PFSK-1 (cell line): Measurements from ENCODE around the gene FEV.

Experiments
- FOXP2 ChIP-seq: optimal IDR thresholded peaks from 2 replicates; pipeline ENCODE3; 2011; ENCODE audit warnings: borderline replicate concordance, control low read depth, inconsistent platforms; ENCODE audit not compliant: insufficient read depth; ENCODE audit errors: extremely low read length, extremely low read depth
- POLR2AphosphoS5 ChIP-seq: IDR thresholded peaks from 2 replicates; pipeline ENCODE4 v1.6.1; 2012; ENCODE audit warnings: low read depth, mild to moderate bottlenecking, control low read depth, low read length, moderate library complexity
- SIN3A ChIP-seq: IDR thresholded peaks from 2 replicates; pipeline ENCODE4 v1.6.1; 2012; ENCODE audit warnings: mild to moderate bottlenecking, low read length, moderate library complexity, borderline replicate concordance; ENCODE audit not compliant: insufficient read depth
- TAF1 ChIP-seq: IDR thresholded peaks from 2 replicates; pipeline ENCODE4 v1.6.1; 2012; ENCODE audit warnings: low read length, control low read depth, borderline replicate concordance; ENCODE audit not compliant: insufficient read depth
- TF ChIP-seq, protein P1 (sequence below), 2 experiments: IDR thresholded peaks; 2 replicates each; pipeline versions ENCODE4 v1.6.1 to v1.8.0; 2011 to 2012; ENCODE audit warnings: low read depth in 2 of 2, low read length in 2 of 2, control low read depth in 1 of 2, inconsistent platforms in 1 of 2, mild to moderate bottlenecking in 1 of 2, moderate library complexity in 1 of 2; ENCODE audit not compliant: insufficient read depth in 1 of 2

Gene FEV

DNA sequence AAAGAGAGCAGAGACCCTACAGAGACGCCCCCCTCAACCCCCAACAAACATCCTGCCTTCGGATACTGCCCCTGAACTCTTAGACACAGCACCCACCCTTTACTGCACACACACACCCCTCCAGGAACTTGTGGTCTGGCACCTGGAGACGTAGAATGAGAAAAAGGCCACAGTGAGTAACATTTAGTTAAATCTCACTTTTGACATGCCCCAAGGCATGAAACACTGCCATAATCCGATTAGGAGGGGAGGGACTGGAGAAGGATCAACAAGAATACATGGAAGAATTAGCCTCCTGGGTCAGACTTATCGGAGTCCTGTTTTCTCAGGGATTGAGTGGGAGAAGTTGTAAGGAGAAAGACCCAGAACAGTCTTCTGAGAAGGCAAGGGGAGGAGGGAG, 21.4 kb downstream of the FEV start:
- TF ChIP-seq POLR2AphosphoS5: no peak
- no peak for TF ChIP-seq FOXP2
- TF ChIP-seq SIN3A: no peak
- TF ChIP-seq TAF1: no peak
- TF ChIP-seq, protein P1, sequence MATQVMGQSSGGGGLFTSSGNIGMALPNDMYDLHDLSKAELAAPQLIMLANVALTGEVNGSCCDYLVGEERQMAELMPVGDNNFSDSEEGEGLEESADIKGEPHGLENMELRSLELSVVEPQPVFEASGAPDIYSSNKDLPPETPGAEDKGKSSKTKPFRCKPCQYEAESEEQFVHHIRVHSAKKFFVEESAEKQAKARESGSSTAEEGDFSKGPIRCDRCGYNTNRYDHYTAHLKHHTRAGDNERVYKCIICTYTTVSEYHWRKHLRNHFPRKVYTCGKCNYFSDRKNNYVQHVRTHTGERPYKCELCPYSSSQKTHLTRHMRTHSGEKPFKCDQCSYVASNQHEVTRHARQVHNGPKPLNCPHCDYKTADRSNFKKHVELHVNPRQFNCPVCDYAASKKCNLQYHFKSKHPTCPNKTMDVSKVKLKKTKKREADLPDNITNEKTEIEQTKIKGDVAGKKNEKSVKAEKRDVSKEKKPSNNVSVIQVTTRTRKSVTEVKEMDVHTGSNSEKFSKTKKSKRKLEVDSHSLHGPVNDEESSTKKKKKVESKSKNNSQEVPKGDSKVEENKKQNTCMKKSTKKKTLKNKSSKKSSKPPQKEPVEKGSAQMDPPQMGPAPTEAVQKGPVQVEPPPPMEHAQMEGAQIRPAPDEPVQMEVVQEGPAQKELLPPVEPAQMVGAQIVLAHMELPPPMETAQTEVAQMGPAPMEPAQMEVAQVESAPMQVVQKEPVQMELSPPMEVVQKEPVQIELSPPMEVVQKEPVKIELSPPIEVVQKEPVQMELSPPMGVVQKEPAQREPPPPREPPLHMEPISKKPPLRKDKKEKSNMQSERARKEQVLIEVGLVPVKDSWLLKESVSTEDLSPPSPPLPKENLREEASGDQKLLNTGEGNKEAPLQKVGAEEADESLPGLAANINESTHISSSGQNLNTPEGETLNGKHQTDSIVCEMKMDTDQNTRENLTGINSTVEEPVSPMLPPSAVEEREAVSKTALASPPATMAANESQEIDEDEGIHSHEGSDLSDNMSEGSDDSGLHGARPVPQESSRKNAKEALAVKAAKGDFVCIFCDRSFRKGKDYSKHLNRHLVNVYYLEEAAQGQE (IDR thresholded peaks at IDR 0.05; ENCODE audit: insufficient read depth in 1 of 2, low read depth in 2 of 2, low read length in 2 of 2): no peak

DNA sequence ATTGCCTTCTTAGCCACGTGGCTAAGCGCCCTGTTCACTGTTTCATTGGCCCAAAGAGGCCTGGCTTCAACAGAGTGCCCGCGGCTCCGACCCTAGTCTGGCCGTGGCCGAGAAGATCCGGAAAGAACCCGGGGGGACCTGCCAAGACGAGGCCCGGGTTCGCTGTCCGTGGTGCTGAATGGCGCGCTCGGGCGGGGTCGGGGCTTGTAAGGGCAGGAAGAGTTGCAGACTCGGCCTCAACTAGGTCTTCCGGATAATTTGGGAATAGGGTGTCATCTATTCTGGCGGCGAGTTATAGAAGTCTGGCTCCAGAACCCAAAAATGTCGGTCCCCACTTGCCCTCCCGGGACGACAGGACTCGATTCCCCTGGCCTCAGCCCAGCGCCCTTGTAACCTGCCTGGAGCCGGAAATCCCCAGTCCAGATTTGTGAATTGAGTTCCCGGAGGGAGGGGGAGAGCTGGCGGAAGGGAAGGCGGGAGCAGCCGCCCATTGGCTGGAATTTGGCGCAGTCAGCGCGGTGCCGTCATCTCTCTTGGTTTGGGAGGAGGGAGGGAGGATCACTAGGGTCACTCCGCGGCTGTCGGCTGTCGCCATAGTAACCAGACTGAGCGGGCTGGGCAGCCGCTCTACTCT, 22.0 kb downstream of the FEV start:
- TF ChIP-seq SIN3A (peak; percentile 98), FOXP2 (no peak)
- TF ChIP-seq, protein P1 (IDR thresholded peaks at IDR 0.05; ENCODE audit: insufficient read depth in 1 of 2, low read depth in 2 of 2, low read length in 2 of 2): peak; percentile 98 to 99

DNA sequence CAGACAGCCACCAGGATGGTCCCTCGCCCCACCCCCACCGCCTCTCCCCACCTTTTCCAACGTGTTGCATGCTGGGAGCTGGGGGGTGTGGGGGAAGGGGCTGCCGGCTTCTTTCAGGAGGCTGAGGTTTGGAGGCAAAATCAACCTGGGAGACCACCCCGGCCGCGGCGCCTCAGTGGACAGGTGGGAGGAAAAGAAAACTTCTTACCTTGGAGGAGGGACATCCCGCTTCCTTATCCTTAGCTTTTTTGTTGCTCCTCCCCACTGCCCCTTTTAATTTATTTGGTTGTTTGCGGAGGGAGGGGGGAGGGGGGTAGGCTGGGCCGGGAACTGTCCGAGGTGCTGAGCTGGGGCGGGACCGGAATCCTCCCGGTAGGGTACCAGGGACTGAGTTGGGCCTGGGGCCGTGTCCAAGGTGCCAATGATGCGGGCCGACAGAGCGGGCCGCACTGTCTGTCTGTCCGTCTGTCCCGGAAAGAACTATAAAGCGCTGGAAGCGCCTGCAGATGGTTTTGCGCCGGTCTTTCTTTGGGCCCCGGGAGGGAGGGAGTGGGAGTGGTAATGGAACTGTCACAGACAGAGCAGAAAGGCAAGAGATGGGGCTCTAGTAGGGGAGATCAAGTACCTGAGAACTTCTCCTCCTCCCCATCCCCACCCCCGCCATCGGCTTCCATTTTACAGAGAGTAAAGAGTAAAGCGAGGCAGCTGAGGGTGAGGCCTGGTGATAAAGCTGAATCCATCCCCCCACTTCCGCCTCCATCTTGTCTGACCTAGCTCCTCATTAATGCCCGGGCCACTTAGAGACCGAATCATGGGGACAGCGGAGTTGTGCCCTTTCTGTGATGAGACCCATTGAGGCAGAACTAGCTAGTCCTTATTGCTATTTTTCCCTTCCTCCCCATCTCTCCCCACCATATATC, 23.1 kb downstream of the FEV start:
- TF ChIP-seq, protein P1 (IDR thresholded peaks at IDR 0.05; ENCODE audit: insufficient read depth in 1 of 2, low read depth in 2 of 2, low read length in 2 of 2): peak; percentile 87 to 91
- TF ChIP-seq TAF1: no peak

DNA sequence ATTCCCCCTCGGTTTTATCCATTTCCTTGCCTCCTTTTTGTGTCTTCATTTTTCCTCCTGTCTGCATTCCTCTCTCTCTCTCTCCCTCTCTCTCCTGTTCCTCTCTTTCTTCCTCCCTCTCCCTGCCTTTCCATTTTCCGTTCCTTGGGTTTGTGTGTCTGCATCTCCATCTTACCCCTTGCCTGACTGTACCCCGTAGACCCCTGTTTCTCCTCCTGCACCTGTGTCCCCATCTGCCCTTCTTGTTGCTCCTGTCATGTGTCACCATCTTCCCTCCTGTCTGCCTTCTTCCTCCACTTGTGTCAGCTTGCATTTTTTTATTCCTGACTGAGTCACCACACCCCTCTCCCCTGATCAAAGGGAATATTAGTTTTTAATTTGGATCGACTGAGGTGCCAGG, 23.8 kb downstream of the FEV start:
- TF ChIP-seq SIN3A (no peak), POLR2AphosphoS5 (no peak), FOXP2 (no peak), TAF1 (no peak)
- TF ChIP-seq, protein P1 (IDR thresholded peaks at IDR 0.05; ENCODE audit: insufficient read depth in 1 of 2, low read depth in 2 of 2, low read length in 2 of 2): no peak
